ENCODE measurements around the gene ITSN1.

- TF ChIP-seq CTCF (IDR thresholded peaks at IDR 0.05) (no peak), EP300 (IDR thresholded peaks at IDR 0.05) (no peak), POLR2AphosphoS5 (IDR thresholded peaks at IDR 0.05) (no peak)
Observed at GRCh38 chr21:33770542-33770941, 128.2 kb downstream of the ITSN1 start.
